ENCODE measurements around the gene AGBL5. TPM values are rescaled to one million over a fixed set of nuclear protein-coding genes. Genes with fewer than 3 reads are reported as not detected.

AGBL5 gene
- total and polyA plus RNA-seq, 9 of the 15 experiments (the other 6 are each of a cell fraction or from before 2014, with no cell fraction given) = 3.3 to 52.7 (median 26.2) TPM

GRCh38 chr2:27051902-27052645, 606 bp downstream of the AGBL5 start (continued):
- TF ChIP-seq REST (IDR thresholded peaks at IDR 0.05; ENCODE audit: borderline replicate concordance) (no peak; the same call in 1 of the 2 replicates), REST (CRISPR knock-in tag; IDR thresholded peaks at IDR 0.05; ENCODE audit: low read depth) (0 out of 2 replicates have a peak, but pooled peaks have one; percentile 20), ARHGAP35 (IDR thresholded peaks at IDR 0.05; ENCODE audit: partially characterized antibody) (no peak), ZEB2 (IDR thresholded peaks at IDR 0.05) (no peak), ZNF780A (CRISPR knock-in tag; IDR thresholded peaks at IDR 0.05) (no peak), PRDM10 (IDR thresholded peaks at IDR 0.05; ENCODE audit: partially characterized antibody) (no peak), ATF2 (CRISPR knock-in tag; IDR thresholded peaks at IDR 0.05) (no peak), ZNF274 (IDR thresholded peaks at IDR 0.05; ENCODE audit: borderline replicate concordance, low read depth, low read length) (no peak), LEF1 (IDR thresholded peaks at IDR 0.05) (no peak)
